ENCODE results near the gene THAP6.

Gene THAP6

GRCh38 chr4:75490155-75490554, 24.1 kb upstream of the THAP6 start:
- H3K27me3 ChIP-seq = no peaks in the 10 kb centered on the region
- peaks cover 0 to 13% (median 0%) of the 10 kb centered on the region in 4 donors for H3K4me1 ChIP-seq
- H3K36me3 ChIP-seq = peaks cover 31 to 45% (median 32%) of the 10 kb centered on the region in 3 donors
- no peak overlapping the region for H3K4me3 ChIP-seq
- peak overlapping the region in 1 of 2 donors; percentile 38 for H3K27ac ChIP-seq
- TF ChIP-seq, protein P1, sequence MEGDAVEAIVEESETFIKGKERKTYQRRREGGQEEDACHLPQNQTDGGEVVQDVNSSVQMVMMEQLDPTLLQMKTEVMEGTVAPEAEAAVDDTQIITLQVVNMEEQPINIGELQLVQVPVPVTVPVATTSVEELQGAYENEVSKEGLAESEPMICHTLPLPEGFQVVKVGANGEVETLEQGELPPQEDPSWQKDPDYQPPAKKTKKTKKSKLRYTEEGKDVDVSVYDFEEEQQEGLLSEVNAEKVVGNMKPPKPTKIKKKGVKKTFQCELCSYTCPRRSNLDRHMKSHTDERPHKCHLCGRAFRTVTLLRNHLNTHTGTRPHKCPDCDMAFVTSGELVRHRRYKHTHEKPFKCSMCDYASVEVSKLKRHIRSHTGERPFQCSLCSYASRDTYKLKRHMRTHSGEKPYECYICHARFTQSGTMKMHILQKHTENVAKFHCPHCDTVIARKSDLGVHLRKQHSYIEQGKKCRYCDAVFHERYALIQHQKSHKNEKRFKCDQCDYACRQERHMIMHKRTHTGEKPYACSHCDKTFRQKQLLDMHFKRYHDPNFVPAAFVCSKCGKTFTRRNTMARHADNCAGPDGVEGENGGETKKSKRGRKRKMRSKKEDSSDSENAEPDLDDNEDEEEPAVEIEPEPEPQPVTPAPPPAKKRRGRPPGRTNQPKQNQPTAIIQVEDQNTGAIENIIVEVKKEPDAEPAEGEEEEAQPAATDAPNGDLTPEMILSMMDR (IDR thresholded peaks at IDR 0.05) = peak; percentile 40 to 44
- intact Hi-C loops (cut with DNase I; ENCODE audit: low total_unique reads) = loop anchor here (5.0 kb wide), 1 partner anchor 558 kb away; the partner anchor contains the start of gene PARM1
- DNase-seq = no peak
- no peaks in the 10 kb centered on the region for H3K9me3 ChIP-seq

DNA sequence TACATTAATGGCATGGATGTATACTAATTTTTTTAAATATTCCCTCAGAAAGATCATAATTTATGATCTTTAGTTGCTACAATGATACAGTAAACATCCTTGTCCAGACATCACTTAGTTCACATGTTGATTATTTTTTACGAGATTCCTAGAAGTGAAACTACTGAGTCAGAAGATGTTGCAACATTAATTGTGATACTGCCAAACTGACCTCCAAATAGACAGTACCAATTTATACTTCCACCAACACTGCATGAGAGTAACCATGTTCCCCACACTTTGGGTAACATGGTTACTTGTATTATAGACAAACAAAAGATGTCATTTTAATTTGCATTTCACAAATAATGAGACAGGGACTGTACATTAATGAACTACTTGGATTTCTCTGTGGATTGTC, 19.7 kb upstream of the THAP6 start:
- Histone ChIP-seq H3K4me3 (no peak overlapping the region), H3K4me1 (peaks cover 0 to 17% (median 0%) of the 10 kb centered on the region in 4 donors), H3K27me3 (no peaks in the 10 kb centered on the region), H3K9me3 (no peaks in the 10 kb centered on the region), H3K27ac (peak overlapping the region in 1 of 2 donors; percentile 27), H3K36me3 (peaks cover 23 to 27% (median 25%) of the 10 kb centered on the region in 3 donors)
- DNase-seq = no peak
- TF ChIP-seq, protein P1 (IDR thresholded peaks at IDR 0.05) = no peak
- intact Hi-C loops (cut with DNase I; ENCODE audit: low total_unique reads) = loop anchor here (5.0 kb wide), 1 partner anchor 562 kb away; the partner anchor contains the start of gene PARM1

DNA sequence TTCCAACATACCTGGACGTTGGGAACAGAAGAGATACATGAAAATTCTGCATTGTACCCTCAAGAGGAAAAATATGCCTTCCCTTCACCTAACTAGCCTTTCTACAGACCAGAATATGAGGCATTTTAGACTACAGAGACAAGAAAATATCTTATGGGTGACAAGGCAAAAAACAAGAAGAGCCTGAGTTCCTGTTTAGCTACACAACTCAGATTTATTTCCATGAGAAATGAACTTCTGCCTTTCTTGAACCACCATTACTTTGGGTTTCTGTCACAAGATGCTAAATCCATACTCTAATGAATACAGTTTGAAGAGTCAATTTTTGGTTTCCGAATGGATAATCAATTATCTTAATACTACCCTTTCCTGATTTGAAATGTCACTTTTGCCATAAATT, 18.8 kb upstream of the THAP6 start:
- Histone ChIP-seq H3K27me3 (no peaks in the 10 kb centered on the region), H3K27ac (no peak overlapping the region), H3K9me3 (no peaks in the 10 kb centered on the region), H3K4me3 (no peak overlapping the region), H3K36me3 (peaks cover 23 to 27% (median 23%) of the 10 kb centered on the region in 3 donors), H3K4me1 (peaks cover 0 to 17% (median 0%) of the 10 kb centered on the region in 4 donors)
- TF ChIP-seq, protein P1 (IDR thresholded peaks at IDR 0.05) = no peak
- DNase-seq = no peak
- intact Hi-C loops (cut with DNase I; ENCODE audit: low total_unique reads) = no loop called here

GRCh38 chr4:75496406-75496805, 17.9 kb upstream of the THAP6 start:
- DNase-seq = no peak
- Histone ChIP-seq H3K9me3 (no peaks in the 10 kb centered on the region), H3K27me3 (no peaks in the 10 kb centered on the region), H3K36me3 (peaks cover 17 to 30% (median 23%) of the 10 kb centered on the region in 3 donors), H3K4me3 (no peak overlapping the region), H3K4me1 (peaks cover 0 to 17% (median 0%) of the 10 kb centered on the region in 4 donors), H3K27ac (no peak overlapping the region)
- TF ChIP-seq, protein P1 (IDR thresholded peaks at IDR 0.05) = no peak
- intact Hi-C loops (cut with DNase I; ENCODE audit: low total_unique reads) = no loop called here

GRCh38 chr4:75497133-75497532, 17.1 kb upstream of the THAP6 start:
- H3K27me3 ChIP-seq = no peaks in the 10 kb centered on the region
- intact Hi-C loops (cut with DNase I; ENCODE audit: low total_unique reads) = no loop called here
- DNase-seq = no peak

More at GRCh38 chr4:75497133-75497532, 17.1 kb upstream of the THAP6 start:
- no peak overlapping the region for H3K27ac ChIP-seq
- no peaks in the 10 kb centered on the region for H3K9me3 ChIP-seq
- H3K4me1 ChIP-seq = peaks cover 0 to 17% (median 0%) of the 10 kb centered on the region in 4 donors
- TF ChIP-seq, protein P1 (IDR thresholded peaks at IDR 0.05) = no peak
- peaks cover 11 to 28% (median 17%) of the 10 kb centered on the region in 3 donors for H3K36me3 ChIP-seq
- no peak overlapping the region for H3K4me3 ChIP-seq
